NCI-H2081 treated with DMSO at 0.1 percent for 48 hours (cell line): ENCODE results near the gene BCKDHB.
"Not testable (repeated sequence)": the region's sequence is repeated elsewhere in the genome, so short reads cannot be mapped to it uniquely, and the experiment has no call there.

Source experiments
- DNase-seq: peaks from one replicate; lab custom pipeline; 2025; lab: John Stamatoyannopoulos, UW

BCKDHB gene

DNA sequence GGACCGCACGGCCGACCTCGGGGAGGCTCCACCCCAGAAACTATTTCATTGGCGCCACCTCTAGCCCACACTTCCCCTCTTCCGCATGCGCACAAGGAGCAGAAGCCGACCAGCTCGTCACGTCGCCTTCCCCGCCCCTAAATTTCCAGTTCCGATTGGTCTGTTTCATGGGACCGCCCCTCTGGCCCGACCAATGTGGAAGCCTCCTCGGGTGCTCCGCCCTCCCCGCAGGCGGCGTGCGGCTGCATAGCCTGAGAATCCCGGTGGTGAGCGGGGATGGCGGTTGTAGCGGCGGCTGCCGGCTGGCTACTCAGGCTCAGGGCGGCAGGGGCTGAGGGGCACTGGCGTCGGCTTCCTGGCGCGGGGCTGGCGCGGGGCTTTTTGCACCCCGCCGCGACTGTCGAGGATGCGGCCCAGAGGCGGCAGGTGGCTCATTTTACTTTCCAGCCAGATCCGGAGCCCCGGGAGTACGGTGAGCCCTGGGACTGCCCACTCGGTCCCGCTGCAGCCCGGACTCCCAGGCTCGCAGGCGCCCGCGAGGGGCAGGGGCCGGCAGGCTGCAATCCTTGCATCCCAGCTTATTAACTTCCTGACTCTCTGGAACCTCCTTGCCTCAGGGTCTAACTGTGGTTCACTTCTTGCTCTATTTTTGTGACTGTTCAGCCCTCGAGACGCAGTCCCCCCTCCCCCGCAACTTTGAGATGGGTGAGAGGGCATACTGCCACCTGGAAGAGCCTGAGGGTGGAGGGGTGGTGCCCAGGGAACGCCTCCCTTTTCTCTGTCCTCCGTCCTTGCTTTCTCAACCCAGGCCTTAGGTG lies at the start of gene BCKDHB:
BCKDHB (plus strand) TSS at position 254 of the 818 bp plus-strand sequence; CDS start at position 277, 23 bp downstream.
- DNase-seq, result peak; percentile 92

DNA sequence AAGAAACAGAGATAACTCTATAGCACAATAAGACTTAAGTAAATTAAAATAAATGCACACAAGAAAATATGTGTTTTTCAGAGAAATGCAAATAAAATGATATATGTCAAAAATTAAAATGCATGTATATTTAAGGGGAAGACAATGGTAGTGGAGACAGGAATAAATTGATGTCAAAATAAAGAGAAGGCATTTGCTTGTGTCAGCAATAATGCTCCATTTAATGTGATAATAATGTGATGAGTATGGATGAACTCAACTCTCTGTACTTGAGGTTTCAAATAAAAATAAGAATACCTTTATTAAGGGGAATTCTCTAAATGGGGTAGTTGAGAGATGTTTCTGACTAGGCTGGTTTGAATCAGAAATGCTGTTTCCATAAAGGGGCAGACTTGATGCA lies 45.7 kb upstream of the BCKDHB start:
- no peak for DNase-seq

DNA sequence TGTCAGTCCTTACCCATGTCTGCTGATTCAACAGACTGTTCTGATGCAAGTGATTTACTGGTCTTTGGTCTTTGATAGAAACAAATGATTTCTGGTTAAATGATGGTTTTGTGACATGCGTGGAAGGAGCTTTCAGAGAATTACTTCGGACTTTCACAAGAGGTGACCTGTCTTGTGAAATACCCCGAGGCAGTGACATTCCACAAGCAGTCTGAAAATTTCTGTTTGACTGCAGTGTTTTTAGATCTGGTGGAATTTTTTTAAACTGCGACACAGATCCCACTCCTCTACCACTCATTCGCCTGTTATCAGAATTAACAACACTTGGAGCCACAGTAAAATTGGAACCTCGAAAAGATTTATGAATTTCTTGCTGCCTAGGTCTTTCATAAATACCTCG lies 38.3 kb upstream of the BCKDHB start:
- DNase-seq, result not testable (repeated sequence)

DNA sequence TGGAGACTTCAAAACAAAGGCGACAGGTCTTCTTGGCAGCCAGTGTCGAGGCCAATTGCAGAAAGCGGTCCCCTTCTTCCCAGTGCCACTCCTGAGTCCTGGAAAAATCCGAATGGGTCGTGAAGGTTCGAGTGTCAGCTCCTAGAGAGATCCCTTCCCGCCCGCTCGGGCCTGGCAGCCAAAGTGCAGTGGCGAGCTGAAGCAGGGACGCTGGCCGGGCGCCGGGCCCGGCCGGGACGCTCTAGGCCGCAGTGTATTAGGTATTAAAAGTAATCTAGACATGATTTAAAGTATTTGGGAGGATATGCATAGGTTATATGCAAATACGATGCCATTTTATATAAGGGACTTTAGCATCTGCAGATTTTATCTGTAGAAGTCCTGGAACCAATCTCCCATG lies 36.0 kb upstream of the BCKDHB start:
- DNase-seq, result not testable (repeated sequence)

DNA sequence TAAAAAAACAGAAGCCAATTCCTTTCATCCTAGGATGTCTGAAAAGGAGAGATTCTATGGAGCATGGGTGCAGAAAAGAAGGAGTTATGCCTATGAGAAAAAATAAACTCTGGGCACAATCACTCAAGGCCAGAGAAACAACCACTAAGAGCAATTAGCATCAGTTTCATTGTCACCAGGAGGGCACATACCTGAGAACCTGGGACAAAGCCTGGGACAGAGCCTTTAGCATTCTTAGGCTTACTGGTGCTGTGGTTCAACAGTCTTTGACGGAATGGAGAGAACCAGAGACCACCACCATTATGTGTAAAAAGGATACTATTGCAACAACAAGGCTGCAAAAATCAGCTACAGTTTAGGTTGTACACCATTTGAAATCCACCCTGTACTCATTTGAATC lies 29.4 kb upstream of the BCKDHB start:
- no peak for DNase-seq

DNA sequence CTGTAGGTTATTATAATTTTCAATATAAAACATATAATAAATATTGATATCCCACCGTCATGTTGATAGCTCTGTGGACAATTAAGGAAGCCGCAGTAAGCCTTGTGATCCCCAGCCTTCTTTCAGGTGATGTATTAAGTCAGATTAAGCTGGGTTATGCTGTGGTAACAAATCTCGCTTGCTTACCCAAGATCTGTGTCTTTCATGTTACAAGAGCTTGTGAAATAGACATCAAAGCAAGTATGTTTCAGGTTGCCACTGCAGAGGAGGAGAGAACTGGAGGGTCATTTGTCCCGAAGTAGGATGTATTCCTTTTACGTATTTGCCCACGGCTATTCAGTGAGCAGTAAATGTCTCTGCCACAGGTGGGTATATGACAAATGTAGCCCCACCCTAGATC lies 17.8 kb upstream of the BCKDHB start:
- DNase-seq, result no peak

DNA sequence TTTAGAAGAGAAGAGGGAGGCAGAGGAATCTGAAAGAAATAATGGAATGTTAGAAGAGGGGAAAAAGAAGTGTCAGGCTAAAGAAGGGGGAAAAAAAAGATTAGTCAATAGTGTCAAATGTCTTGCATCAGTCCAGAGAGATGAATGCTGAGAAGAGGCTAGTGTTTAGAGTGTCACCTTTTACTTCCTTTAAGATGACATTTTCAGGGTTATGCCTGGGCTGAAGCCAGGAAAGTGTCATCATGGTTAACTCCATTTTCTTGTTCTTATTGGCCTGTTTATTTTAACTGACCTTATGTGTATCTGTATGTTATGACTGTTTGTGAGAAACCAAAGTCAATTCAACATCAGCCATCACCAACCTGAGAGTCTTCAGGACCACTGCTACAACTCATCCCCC lies 15.0 kb upstream of the BCKDHB start:
- DNase-seq, result no peak

DNA sequence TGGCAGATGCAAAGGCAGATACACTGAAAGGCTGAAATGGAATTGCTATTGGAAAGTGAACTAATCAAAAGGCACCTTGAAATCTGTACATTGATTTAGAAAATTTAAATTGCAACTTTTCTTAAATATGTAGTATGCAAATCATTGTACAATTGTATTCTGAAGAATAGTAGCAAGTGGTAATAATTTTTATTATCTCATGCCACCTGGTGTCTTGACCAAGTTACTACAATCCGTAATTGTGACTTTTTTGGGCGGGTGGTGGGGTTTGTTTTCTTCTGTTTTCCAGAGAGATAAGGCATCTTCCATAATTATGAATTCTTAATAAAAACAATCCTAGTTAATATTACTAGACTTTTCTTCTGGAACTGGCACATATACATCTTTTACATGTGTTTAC lies 12.5 kb upstream of the BCKDHB start:
- DNase-seq, result no peak

DNA sequence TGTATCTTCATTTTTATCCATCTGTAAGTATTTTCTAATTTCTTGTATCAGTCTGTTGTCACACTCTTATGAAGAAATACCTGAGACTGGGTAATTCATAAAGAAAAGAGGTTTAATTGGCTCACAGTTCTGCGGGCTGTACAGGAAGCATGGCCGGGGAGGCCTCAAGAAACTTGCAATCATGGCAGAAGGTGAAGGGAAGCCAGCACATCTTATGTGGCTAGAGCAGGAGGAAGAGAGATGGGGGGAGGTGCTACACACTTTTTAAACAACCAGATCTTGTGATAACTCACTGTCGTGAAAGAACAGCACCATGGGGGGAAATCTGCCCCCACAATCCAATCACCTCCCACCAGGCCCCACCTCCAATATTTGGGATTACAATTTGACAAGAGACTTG lies 10.9 kb upstream of the BCKDHB start:
- no peak for DNase-seq

DNA sequence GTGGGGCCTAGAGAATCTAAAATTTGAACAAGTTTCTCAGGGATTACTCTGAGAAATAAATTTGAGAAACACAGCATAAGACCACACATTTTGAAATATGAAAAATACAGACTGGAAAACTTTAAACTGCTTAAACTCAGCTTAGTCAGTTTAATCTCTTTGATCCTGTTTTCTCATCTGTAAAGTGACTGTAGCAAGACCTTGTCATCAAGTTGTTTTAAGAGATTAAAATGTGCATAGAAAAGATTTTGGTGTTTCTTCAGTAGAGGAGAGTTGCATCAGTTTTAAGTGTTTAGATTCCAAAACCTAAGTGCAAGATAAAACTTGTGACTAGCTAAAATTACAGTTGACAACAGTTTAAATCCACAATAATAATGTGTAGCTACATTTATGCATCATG lies 8.1 kb upstream of the BCKDHB start:
- no peak for DNase-seq

DNA sequence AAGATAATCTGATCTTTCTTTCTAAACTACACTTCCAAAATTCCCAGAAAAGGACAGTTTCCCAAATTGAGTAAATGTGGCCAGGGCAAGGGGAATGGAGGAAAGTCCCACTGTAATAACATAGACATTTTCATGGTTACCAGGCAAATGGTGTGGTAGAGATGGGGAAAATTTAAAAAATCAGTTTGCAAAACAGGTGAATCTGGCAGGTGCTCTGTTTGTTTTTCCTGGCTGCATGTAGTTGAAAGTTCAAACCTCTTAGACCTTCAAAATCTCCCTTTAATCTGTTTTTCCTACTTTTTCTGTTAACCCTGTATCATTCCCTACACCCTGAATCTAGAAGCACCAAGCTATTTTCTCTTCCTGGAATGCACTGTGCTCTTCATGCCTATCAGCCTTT lies 2.0 kb upstream of the BCKDHB start:
- DNase-seq, result no peak

DNA sequence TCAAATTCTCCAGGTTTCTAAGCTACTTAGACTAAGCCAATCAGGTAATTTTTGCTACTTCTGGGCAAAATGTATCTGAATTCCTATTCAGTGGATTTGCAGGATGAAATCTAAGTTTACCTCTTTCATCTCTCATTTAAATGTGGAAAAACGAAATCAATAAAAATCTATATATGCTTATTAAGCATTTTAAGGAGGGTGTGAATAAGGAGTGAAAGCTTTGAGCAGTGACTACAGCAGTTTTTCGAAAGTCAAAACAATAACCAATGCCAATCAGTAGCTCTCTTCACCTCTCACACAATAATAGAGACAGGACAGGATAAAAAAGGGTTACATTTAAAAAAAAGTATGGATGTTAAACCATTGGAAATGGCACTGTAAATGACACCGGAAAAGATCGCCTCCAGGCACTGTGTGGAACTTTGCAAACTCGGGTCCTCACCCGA lies 476 bp upstream of the BCKDHB start:
- DNase-seq, result no peak

DNA sequence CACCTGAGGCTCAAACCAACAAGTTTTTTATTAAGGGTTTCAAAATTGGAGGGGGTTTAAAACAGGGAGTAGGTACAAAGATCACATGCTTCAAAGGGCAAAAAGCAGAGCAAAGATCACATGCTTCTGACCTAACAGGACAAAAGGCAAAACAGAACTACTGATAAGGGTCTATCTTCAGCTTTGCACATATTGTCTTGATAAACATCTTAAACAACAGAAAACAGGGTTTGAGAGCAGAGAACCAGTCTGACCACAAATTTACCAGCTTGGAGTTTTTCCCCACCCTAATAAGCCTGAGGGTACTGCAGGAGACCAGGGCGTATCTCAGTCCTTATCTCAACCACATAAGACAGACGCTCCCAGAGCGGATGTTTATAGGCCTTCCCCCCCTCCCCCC lies 16.1 kb downstream of the BCKDHB start:
- DNase-seq, result not testable (repeated sequence)

DNA sequence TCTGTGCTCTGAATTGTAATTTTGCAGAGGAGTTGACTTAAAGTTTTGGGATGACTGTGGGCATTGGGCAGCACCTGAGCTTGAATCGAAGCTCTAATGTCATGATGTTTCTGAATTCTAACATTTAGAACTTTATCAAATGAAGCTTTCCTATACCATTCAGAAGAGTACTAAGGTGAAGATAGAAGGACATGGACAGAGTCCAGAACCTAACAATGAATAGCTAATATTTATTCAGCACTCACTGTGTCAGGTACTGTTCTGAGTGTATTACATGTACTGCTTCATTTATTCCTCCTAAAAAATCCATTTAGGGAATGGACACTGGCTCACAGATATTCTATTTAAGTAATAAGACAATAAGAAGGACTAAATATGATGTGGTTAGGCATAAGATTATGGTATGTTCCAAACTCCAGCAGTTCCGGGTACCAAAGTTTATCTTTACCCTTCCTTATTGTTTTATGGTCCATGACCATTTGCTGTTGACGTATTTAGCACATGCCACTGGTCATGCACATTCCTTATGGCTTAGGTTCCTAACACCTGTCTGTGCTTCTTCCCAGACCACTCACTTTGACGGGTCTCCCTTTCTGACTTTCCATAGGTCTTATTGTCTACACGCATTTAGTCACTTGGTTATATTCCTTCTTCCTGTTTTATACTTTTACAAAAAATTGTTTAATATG lies 20.3 kb downstream of the BCKDHB start:
- DNase-seq, result no peak

DNA sequence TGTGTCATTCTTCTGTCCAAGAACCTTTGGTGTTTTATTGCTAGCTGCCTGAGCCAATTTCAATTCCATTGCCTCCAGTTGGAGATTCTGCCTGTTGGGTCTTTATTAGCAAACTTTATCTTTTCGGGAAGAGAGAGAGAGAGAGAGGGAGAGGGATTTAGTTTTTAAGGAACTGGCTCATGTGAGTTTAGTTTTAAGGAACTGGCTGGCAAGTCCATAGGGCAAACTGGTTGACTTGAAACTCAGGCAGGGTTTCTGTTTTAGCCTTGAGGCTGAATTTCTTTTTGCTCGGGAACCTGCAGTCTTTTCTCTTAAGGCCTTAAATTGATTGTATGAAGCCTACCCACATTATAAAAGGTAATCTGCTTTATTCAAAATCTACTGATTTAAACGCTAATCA lies 23.0 kb downstream of the BCKDHB start:
- DNase-seq, result no peak

DNA sequence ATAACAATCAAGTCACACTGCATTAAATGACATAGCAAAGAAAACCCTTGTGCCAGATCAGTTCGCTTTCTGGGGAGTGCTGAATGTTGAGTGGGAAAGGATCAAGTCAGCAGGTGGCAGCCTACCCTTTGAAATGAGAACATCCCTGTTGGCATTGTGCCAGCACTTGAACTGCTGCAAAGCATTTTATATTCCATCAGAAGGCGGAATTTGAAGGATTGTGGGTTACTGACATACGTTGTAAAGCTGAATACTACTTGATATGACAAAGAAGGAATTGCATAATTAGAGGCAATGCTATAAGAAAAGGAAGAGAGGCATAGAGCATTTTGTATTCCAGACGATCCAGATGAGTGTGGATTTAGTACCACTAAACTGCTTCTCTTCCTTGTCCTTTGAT lies 26.5 kb downstream of the BCKDHB start:
- DNase-seq, result peak; percentile 29

DNA sequence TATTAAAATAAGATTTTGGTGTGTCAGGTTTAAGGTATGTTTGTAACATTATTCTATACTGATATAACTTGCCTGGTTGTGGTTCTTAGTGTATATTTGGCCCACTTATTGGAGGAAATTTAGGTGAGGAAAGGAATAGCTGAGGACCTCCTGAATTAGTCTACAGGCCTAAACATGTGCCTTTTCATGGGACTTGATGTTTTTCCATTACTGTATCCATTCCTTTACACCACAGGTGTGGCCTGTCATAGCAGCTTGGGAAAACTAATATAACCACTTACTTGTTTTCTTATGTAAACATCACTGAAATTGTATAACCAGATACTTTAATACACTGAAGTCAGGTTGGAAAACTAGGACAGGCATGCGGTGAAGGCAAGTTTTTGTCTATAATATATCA lies 27.6 kb downstream of the BCKDHB start:
- no peak for DNase-seq

DNA sequence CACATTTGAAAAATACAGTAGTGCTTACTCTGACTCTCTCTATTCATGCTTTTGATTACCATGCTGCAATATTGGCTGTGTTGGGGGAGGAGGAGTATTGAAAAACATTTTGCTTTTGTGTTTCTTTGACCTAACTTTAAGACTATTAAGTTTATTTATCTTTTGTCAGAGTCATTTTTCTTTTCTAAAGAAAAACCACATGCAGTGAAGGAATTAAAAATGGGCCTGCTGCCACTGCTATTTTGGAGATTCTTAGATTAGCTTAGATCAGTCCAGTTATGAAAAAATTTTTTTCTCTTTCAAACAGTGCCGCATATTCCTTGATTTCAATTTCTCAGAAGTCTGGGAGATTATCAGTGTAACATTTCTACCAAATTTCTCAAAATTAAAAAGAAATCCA lies 36.1 kb downstream of the BCKDHB start:
- DNase-seq, result no peak

DNA sequence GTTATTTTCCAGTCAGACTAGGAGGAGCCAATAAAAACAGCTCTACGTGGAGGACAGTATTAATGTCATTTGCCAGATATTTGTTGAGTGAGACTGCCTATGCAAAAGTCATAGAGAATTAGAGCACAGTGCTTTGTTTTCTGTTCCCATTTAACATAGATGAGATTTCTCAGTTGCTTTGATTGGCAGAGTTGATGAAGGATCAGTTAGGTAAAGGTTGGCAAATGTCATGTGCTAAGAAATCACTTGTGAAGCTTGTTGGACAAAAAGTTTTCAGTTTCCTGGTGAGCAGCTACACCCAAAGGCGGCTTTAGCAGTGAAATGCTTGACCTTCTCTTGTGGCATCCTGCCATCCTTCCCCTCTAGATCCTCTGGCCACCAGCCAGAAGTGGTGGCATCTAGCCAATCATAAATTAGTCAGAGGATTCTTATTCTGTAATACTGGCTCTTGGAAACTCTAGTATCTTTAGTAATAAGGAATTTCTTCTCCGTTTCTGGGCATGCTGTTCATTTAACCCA lies 37.0 kb downstream of the BCKDHB start:
- no peak for DNase-seq

DNA sequence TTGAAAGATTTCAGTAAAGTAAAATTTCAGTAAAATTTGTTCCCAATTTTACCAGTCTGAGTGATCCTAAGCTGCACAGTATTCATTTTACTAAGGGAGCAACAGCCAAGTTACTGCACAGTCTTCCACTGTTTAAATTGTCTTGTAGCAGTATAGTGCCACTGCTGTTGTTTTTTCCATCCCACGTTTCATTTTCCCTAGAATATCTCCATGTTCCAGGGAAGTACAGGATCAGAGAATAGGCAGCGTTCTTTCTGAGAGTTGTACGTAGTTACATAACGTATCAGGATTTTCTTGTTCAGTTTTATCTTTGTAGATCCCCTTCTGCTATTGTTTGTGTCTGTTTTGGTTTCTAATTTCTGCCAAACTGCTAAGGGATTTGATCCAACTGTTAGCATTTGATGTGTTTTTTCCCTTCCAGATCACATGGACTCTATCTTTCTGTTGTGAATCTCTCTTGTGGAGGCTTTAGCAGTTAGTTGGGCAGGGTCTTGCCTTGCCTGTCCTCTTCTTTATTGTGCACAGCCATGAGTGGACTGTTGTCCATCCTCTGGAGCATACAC lies 38.4 kb downstream of the BCKDHB start:
- DNase-seq, result no peak

DNA sequence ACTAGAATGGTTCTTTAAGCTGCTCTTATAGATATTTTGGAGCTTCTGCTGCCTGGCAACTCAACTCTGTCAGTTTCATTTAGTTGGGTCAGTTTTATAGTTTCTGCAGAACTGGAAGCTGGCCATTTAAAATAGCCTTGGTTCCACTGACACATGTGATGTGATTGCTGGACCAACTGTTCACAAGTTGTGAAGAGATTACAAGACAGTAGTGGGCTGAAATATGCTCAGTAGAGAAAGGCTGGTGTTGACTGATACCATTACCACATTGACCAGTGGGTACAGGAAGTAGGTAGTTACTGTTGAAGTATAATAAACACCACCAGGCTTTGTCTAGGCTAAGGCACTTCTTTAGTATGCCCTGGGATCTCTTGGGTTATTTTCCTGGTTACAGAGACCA lies 39.0 kb downstream of the BCKDHB start:
- no peak for DNase-seq

DNA sequence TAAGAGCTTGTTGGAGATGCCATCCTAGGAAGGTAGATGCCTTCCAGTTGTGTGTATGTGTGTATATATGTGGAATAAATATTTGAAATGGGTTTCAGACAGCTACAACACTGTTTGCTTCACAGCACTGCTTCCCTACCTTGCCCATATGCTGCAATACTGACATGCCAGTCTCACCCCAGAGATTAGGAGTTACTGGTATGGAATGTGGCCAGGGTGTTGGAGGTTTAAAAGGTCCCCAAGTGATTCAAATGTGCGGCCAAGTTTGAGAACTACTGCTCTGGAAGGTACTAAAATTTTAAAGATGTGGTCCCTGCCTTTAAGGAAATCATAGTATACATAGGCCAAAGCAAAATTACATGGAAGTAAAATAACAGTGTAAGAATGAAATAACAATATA lies 39.5 kb downstream of the BCKDHB start:
- DNase-seq, result no peak

DNA sequence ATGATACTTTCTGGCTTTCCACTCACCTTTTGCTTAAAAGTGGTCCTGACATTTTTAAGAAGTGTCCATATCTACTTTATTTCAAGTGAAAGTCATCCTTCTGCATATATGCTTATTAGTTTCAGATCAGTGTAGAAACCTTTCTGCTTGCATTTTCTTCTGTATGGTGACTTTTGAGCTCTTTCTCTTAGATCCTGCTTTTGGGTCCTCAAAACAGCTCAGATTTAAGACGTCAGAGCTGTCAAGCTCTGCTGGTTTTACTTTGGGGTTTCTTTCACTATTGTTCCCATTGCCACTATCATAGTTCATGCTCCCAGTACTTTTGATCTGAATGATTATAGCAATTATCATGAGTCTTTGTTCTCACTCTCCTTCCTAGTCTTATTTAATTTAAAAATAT lies 41.7 kb downstream of the BCKDHB start:
- DNase-seq, result no peak
